HepG2 (cell line): Measurements from ENCODE around the gene FUT3. TPM values are rescaled to one million over a fixed set of nuclear protein-coding genes. Genes with fewer than 3 reads are reported as not detected.

Experiments used
- ATF7-NPFF ChIP-seq: sonication (generic); formaldehyde crosslinking; IDR thresholded peaks from 2 replicates; pipeline ENCODE4 v1.8.1; 2023; ENCODE audit warnings: mild to moderate bottlenecking, low read depth, missing genetic modification reagents, moderate library complexity
- BRD4 ChIP-seq: sonication (generic); formaldehyde crosslinking; IDR thresholded peaks from 2 replicates; pipeline ENCODE4 v1.4.0; 2020; ENCODE audit warnings: missing genetic modification reagents
- CTCF ChIP-seq: sonication (generic); formaldehyde crosslinking; IDR thresholded peaks from 2 replicates; pipeline ENCODE4 v1.5.0; 2020; ENCODE audit warnings: mild to moderate bottlenecking, missing genetic modification reagents, moderate library complexity
- EEA1 ChIP-seq: sonication (generic); formaldehyde crosslinking; IDR thresholded peaks from 2 replicates; pipeline ENCODE4 v1.5.1; 2020; ENCODE audit warnings: mild to moderate bottlenecking, missing genetic modification reagents, borderline replicate concordance
- HBP1 ChIP-seq: IDR thresholded peaks from 2 replicates; pipeline ENCODE4 v1.6.1; 2016; ENCODE audit warnings: low read depth, control low read depth
- HNRNPL ChIP-seq: fragments of 200-400 bp; formaldehyde crosslinking; IDR thresholded peaks from 2 replicates; pipeline ENCODE4 v1.6.1; 2017; ENCODE audit warnings: mild to moderate bottlenecking, low read depth, low read length
- HOXA7 ChIP-seq: sonication (generic); formaldehyde crosslinking; IDR thresholded peaks from 2 replicates; pipeline ENCODE4 v1.8.1; 2022; ENCODE audit warnings: mild to moderate bottlenecking, missing genetic modification reagents, moderate library complexity
- KLF16 ChIP-seq, 2 experiments: sonication (generic) in 1 of 2; formaldehyde crosslinking in 1 of 2; IDR thresholded peaks; 2 replicates each; pipeline versions ENCODE4 v1.6.1 to v1.8.0; 2016 to 2023; ENCODE audit warnings: missing genetic modification reagents in 2 of 2, missing compliant biosample characterization in 1 of 2
- NRL ChIP-seq: sonication (generic); formaldehyde crosslinking; IDR thresholded peaks from 2 replicates; pipeline ENCODE4 v1.5.0; 2020; ENCODE audit warnings: missing genetic modification reagents, mild to moderate bottlenecking, moderate library complexity, borderline replicate concordance
- POLR2AphosphoS2 ChIP-seq: IDR thresholded peaks from 2 replicates; pipeline ENCODE4 v1.6.1; 2011; ENCODE audit warnings: low read depth, low read length, improper control_type of control experiment
- RBM39 ChIP-seq: fragments of 200-400 bp; formaldehyde crosslinking; IDR thresholded peaks from one replicate; pipeline ENCODE4 v1.6.1; 2018; ENCODE audit warnings: antibody characterized with exemption, mild to moderate bottlenecking, low read depth, low read length; ENCODE audit not compliant: poor library complexity, severe bottlenecking
- SALL1 ChIP-seq: sonication (generic); formaldehyde crosslinking; IDR thresholded peaks from 2 replicates; pipeline ENCODE4 v1.8.0; 2022; ENCODE audit warnings: mild to moderate bottlenecking, missing genetic modification reagents
- THAP8 ChIP-seq: sonication (generic); formaldehyde crosslinking; IDR thresholded peaks from 2 replicates; pipeline ENCODE4 v1.5.1; 2020; ENCODE audit warnings: missing genetic modification reagents, mild to moderate bottlenecking, borderline replicate concordance
- THRA ChIP-seq: sonication (generic); formaldehyde crosslinking; IDR thresholded peaks from 2 replicates; pipeline ENCODE4 v1.4.0; 2020; ENCODE audit warnings: missing genetic modification reagents, borderline replicate concordance
- ZFP41 ChIP-seq: sonication (generic); formaldehyde crosslinking; IDR thresholded peaks from 2 replicates; pipeline ENCODE4 v1.4.0; 2020; ENCODE audit warnings: mild to moderate bottlenecking, missing genetic modification reagents, borderline replicate concordance
- ZMYM3 ChIP-seq: sonication (generic); formaldehyde crosslinking; IDR thresholded peaks from 2 replicates; pipeline ENCODE4 v1.5.1; 2020; ENCODE audit warnings: mild to moderate bottlenecking, missing genetic modification reagents
- ZNF136 ChIP-seq: sonication (generic); formaldehyde crosslinking; IDR thresholded peaks from 2 replicates; pipeline ENCODE4 v1.8.1; 2022; ENCODE audit warnings: low read depth, mild to moderate bottlenecking, moderate library complexity, missing genetic modification reagents
- ZNF383 ChIP-seq: sonication (generic); formaldehyde crosslinking; IDR thresholded peaks from 2 replicates; pipeline ENCODE4 v1.4.0; 2020; ENCODE audit warnings: missing genetic modification reagents, mild to moderate bottlenecking, borderline replicate concordance
- ZNF616 ChIP-seq: sonication (generic); formaldehyde crosslinking; IDR thresholded peaks from 2 replicates; pipeline ENCODE4 v1.5.0; 2020; ENCODE audit warnings: low read depth, mild to moderate bottlenecking, missing genetic modification reagents
- ZNF775 ChIP-seq: sonication (generic); formaldehyde crosslinking; IDR thresholded peaks from 2 replicates; pipeline ENCODE4 v1.4.0; 2020; ENCODE audit warnings: missing genetic modification reagents, mild to moderate bottlenecking, moderate library complexity, borderline replicate concordance
- ZSCAN21 ChIP-seq: sonication (generic); formaldehyde crosslinking; IDR thresholded peaks from 2 replicates; pipeline ENCODE4 v1.8.0; 2022; ENCODE audit warnings: mild to moderate bottlenecking, missing genetic modification reagents, moderate library complexity, borderline replicate concordance
- ZSCAN25 ChIP-seq: sonication (generic); formaldehyde crosslinking; IDR thresholded peaks from 2 replicates; pipeline ENCODE4 v1.8.0; 2022; ENCODE audit warnings: mild to moderate bottlenecking, missing genetic modification reagents
- polyA plus RNA-seq, 8 experiments: library from polyadenylated mRNA; depleted of rRNA in 3 of 8; stranded (reverse) in 7 of 8; unstranded in 1 of 8; fragments of >200 nt; fragmentation: Illumina TruSeq in 4 of 8; extraction: Trizol in 4 of 8; gene quantifications; 2 replicates each; pipeline versions ENCODE4 v1.2.1 to v1.2.3, GENCODE V29; 2011 to 2016; ENCODE audit warnings: low read depth in 4 of 8, missing spikeins in 1 of 8, mixed read lengths in 1 of 8; ENCODE audit not compliant: insufficient read depth in 1 of 8
- total RNA-seq, 5 experiments: library from RNA; depleted of rRNA; stranded (reverse); fragments of >200 nt; fragmentation: Illumina TruSeq; extraction: Trizol; gene quantifications; 2 replicates each; pipeline ENCODE4 v1.2.3, GENCODE V29; 2016; ENCODE audit warnings: low read depth in 1 of 5

The FUT3 gene
- total and polyA plus RNA-seq, 2 of the 13 experiments (the other 11 are each of a cell fraction or from before 2014, with no cell fraction given), result 0.53 to 1.1 TPM

GRCh38 chr19:5799247-5800241 is 51.7 kb downstream of the FUT3 start (continued):
- peak; percentile 58; the same call in 1 of the 2 replicates for TF ChIP-seq HNRNPL
- TF ChIP-seq THRA (CRISPR knock-in tag), result peak; percentile 67; the same call in 1 of the 2 replicates
- no peak for TF ChIP-seq ZNF136 (CRISPR knock-in tag)
- TF ChIP-seq ATF7-NPFF (CRISPR knock-in tag), result 0 out of 2 replicates have a peak, but pooled peaks have one; percentile 41
- 0 out of 2 replicates have a peak, but pooled peaks have one; percentile 36 for TF ChIP-seq ZNF383 (CRISPR knock-in tag)
- peak; percentile 67; the same call in 1 of the 2 replicates for TF ChIP-seq EEA1 (CRISPR knock-in tag)
- 0 out of 2 replicates have a peak, but pooled peaks have one; percentile 49 for TF ChIP-seq ZNF616 (CRISPR knock-in tag)
- no peak for TF ChIP-seq POLR2AphosphoS2
- peak; percentile 31; the same call in 1 of the 2 replicates for TF ChIP-seq ZMYM3
- TF ChIP-seq BRD4, result 0 out of 2 replicates have a peak, but pooled peaks have one; percentile 26
- peak; percentile 35 for TF ChIP-seq RBM39
- peak; percentile 44 for TF ChIP-seq SALL1 (CRISPR knock-in tag)
- TF ChIP-seq NRL (CRISPR knock-in tag), result peak; percentile 39; the same call in 1 of the 2 replicates
- no peak for TF ChIP-seq KLF16 (CRISPR knock-in tag; IDR thresholded peaks at IDR 0.05)
- TF ChIP-seq CTCF (CRISPR knock-in tag), result 0 out of 2 replicates have a peak, but pooled peaks have one; percentile 12
- no peak for TF ChIP-seq ZNF775 (CRISPR knock-in tag)
- TF ChIP-seq THAP8, result 0 out of 2 replicates have a peak, but pooled peaks have one; percentile 15
- TF ChIP-seq ZFP41, result peak; percentile 41; the same call in 1 of the 2 replicates
- peak; percentile 48; the same call in 1 of the 2 replicates for TF ChIP-seq ZSCAN25
- 0 out of 2 replicates have a peak, but pooled peaks have one; percentile 27 for TF ChIP-seq ZSCAN21 (CRISPR knock-in tag)
- TF ChIP-seq HOXA7 (CRISPR knock-in tag), result no peak
- 0 out of 2 replicates have a peak, but pooled peaks have one; percentile 27 for TF ChIP-seq HBP1 (CRISPR knock-in tag)
